Lower leg skin (tissue), 3 donors: ENCODE results near the gene PIF1.

Source experiments
- CTCF ChIP-seq, 3 donors: fragments of 450-650 bp; IDR thresholded peaks; one replicate each; pipeline ENCODE4 v1.5.1; 2016; ENCODE audit warnings: antibody characterized with exemption in 3 of 3, mild to moderate bottlenecking in 3 of 3, moderate library complexity in 2 of 3
- POLR2A ChIP-seq, 2 donors: fragments of 450-650 bp; IDR thresholded peaks; one replicate each; pipeline ENCODE4 v1.6.1; 2016 to 2017; ENCODE audit warnings: antibody characterized with exemption in 2 of 2, mild to moderate bottlenecking in 1 of 2, moderate library complexity in 1 of 2

GRCh38 chr15:64861331-64861730 is 35.9 kb upstream of the PIF1 start:
- TF ChIP-seq POLR2A (IDR thresholded peaks at IDR 0.05) (no peak), CTCF (IDR thresholded peaks at IDR 0.05) (no peak)
